ENCODE measurements around the gene TMEM86B. TPM values are rescaled to one million over a fixed set of nuclear protein-coding genes. Genes with fewer than 3 reads are reported as not detected.

The TMEM86B gene
- total RNA-seq, 1 donor from 2014 or later, result 2.9 TPM

DNA sequence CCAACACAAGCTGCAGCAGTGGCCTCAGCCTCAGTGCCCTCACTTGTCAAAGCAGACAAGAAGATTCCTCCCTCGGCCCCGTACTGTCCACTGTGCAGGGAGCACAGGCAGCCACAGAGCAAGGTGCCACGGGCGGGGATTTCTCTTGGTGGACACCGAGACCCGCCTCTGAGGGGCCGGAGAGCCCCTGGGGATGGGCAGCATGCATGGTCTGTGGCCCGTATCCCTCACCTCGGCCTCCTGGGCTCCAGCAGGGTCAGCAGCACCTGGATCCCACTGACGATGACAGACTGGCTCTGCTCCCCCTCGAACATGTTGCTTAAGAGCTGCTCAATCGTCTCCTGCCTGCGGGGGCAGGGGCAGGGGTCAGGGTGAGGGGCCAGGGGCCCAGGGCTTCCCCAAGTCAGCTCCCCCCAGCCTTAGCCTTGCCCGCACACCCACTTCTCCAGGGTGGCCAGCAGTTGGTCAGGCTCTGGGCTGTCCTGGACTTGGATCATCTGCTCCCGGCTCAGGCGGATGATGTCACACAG lies 13.4 kb upstream of the TMEM86B start:
- Histone ChIP-seq H3K27ac (no peak overlapping the region), H3K36me3 (peaks cover 0 to 92% of the 10 kb centered on the region in 2 donors), H3K4me3 (no peak overlapping the region), H3K9me3 (no peaks in the 10 kb centered on the region), H3K27me3 (no peaks in the 10 kb centered on the region), H3K4me1 (no peaks in the 10 kb centered on the region)
- intact Hi-C loops (cut with DNase I), result no loop called here
- TF ChIP-seq POLR2AphosphoS5 (IDR thresholded peaks at IDR 0.05; ENCODE audit: insufficient read depth in 1 of 2, low read depth in 1 of 2), result no peak
- TF ChIP-seq, protein P1, sequence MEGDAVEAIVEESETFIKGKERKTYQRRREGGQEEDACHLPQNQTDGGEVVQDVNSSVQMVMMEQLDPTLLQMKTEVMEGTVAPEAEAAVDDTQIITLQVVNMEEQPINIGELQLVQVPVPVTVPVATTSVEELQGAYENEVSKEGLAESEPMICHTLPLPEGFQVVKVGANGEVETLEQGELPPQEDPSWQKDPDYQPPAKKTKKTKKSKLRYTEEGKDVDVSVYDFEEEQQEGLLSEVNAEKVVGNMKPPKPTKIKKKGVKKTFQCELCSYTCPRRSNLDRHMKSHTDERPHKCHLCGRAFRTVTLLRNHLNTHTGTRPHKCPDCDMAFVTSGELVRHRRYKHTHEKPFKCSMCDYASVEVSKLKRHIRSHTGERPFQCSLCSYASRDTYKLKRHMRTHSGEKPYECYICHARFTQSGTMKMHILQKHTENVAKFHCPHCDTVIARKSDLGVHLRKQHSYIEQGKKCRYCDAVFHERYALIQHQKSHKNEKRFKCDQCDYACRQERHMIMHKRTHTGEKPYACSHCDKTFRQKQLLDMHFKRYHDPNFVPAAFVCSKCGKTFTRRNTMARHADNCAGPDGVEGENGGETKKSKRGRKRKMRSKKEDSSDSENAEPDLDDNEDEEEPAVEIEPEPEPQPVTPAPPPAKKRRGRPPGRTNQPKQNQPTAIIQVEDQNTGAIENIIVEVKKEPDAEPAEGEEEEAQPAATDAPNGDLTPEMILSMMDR (IDR thresholded peaks at IDR 0.05), result no peak
- no peak for TF ChIP-seq POLR2A (IDR thresholded peaks at IDR 0.05)
- DNase-seq (ENCODE audit: extremely low spot score in 2 of 2), result no peak

DNA sequence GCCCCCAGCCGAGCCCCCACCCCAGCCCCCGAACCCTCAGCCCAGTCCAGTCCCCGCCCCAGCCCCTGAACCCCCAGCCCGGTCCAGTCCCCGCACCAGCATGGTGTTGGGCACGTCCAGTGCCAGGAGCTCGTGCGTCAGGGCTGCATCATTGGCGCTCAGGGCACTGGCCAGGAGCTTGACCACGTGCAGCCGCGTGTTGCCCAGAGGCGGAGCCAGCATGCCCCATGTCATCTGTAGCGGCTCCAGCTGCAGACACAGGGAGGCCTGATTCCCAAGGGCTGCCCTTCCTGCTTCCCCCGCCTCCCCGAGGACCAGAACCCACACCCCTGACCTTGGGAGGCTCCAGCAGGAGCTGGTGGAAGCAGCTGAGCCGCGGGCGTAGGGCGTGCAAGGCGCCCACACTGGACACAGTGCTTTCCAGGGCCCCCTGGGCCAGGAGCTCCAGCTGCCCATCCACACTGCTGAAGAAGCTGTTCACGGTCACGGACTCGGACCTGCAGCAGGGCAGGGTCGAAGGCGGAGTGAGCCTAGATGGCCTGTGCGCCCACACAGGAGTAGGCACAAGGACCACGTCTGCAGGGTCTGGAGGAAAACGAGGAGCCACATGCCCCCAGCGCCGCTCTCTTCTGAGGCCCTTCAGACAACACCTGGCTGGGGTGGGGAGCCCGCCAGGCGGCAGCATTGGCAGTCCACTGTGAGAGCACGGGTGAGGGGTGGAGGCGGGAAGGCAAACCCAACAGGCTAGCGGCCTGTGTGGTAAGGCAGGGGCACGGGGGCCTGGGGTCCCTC lies 12.8 kb upstream of the TMEM86B start:
- intact Hi-C loops (cut with DNase I), result no loop called here

DNA sequence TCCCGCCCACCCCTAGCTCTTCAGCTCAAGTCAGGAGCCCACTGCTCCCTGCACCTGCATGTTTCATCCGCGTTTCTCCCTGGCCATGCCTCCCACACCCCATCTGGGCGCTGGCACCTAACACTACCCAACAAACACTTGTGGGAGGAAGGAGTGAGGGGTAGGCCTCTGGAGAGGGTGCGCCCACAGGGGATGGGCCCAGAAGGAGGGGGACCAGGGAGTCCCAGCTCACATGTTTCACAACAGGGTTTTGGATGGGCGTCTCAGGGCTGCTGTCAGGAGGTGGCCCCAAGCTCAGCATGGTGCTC lies 12.1 kb upstream of the TMEM86B start:
- Histone ChIP-seq H3K36me3 (peaks cover 0 to 92% of the 10 kb centered on the region in 2 donors), H3K9me3 (no peaks in the 10 kb centered on the region), H3K4me3 (no peak overlapping the region), H3K27ac (no peak overlapping the region), H3K27me3 (no peaks in the 10 kb centered on the region), H3K4me1 (no peaks in the 10 kb centered on the region)
- no peak for TF ChIP-seq POLR2A (IDR thresholded peaks at IDR 0.05)
- no peak for TF ChIP-seq POLR2AphosphoS5 (IDR thresholded peaks at IDR 0.05; ENCODE audit: insufficient read depth in 1 of 2, low read depth in 1 of 2)
- TF ChIP-seq, protein P1 (IDR thresholded peaks at IDR 0.05), result no peak
- no peak for DNase-seq (ENCODE audit: extremely low spot score in 2 of 2)
- intact Hi-C loops (cut with DNase I), result no loop called here

More for the DNA sequence above, 12.8 kb upstream of the TMEM86B start:
- DNase-seq (ENCODE audit: extremely low spot score in 2 of 2), result no peak
- Histone ChIP-seq H3K9me3 (no peaks in the 10 kb centered on the region), H3K4me3 (no peak overlapping the region), H3K27ac (no peak overlapping the region), H3K4me1 (no peaks in the 10 kb centered on the region), H3K27me3 (no peaks in the 10 kb centered on the region), H3K36me3 (peaks cover 0 to 92% of the 10 kb centered on the region in 2 donors)
- TF ChIP-seq, protein P1 (IDR thresholded peaks at IDR 0.05), result no peak
- TF ChIP-seq POLR2AphosphoS5 (IDR thresholded peaks at IDR 0.05; ENCODE audit: insufficient read depth in 1 of 2, low read depth in 1 of 2) (no peak), POLR2A (IDR thresholded peaks at IDR 0.05) (no peak)

DNA sequence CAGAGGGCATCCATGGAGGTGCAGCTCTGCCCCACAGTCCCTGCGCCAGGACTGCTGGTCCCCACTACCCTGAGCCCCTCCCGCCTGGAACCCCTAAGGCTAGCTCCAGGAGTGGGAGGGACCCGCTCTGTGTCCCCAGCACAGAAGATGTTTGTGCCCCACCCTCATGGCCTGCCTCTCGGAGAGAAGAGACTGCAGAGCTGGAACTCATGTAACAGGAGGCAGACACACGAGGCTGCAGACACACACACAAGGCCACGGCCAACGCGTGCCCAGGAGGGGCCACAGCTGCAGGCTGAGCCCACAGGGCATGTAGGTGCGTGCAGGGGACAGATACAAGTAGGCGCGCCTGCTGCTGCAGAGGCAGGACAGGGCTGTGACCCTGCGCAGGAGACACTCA lies 10.4 kb upstream of the TMEM86B start:
- no peak overlapping the region for H3K27ac ChIP-seq
- H3K4me1 ChIP-seq, result no peaks in the 10 kb centered on the region
- H3K9me3 ChIP-seq, result no peaks in the 10 kb centered on the region
- no peak for TF ChIP-seq POLR2AphosphoS5 (IDR thresholded peaks at IDR 0.05; ENCODE audit: insufficient read depth in 1 of 2, low read depth in 1 of 2)
- no peak overlapping the region for H3K4me3 ChIP-seq
- no peak for DNase-seq (ENCODE audit: extremely low spot score in 2 of 2)
- peaks cover 0 to 86% of the 10 kb centered on the region in 2 donors for H3K36me3 ChIP-seq
- no peaks in the 10 kb centered on the region for H3K27me3 ChIP-seq
- intact Hi-C loops (cut with DNase I), result no loop called here

DNA sequence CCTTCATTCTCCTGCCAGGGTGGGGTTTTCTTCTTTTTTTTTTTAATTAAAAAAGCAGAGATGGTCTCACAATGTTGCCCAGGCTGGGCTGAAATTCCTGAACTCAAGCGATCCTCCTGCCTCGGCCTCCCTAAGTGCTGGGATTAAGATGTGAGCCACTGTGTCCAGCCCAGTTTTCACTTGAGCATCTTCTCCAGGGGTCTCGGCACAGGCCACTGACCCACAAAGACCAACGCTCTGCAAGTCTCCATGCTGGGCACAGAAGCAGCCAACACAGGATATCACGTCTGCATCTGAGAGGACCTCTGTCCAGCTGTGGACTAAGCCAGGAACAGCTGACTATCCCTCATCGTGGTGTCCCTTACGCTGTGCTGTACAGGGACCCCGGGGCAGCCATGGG lies 9.5 kb upstream of the TMEM86B start:
- Histone ChIP-seq H3K4me3 (no peak overlapping the region), H3K27ac (no peak overlapping the region), H3K4me1 (no peaks in the 10 kb centered on the region), H3K36me3 (peaks cover 0 to 86% of the 10 kb centered on the region in 2 donors), H3K27me3 (no peaks in the 10 kb centered on the region), H3K9me3 (no peaks in the 10 kb centered on the region)
- TF ChIP-seq POLR2A (IDR thresholded peaks at IDR 0.05) (no peak), POLR2AphosphoS5 (IDR thresholded peaks at IDR 0.05; ENCODE audit: insufficient read depth in 1 of 2, low read depth in 1 of 2) (no peak)
- TF ChIP-seq, protein P1 (IDR thresholded peaks at IDR 0.05), result no peak
- DNase-seq (ENCODE audit: extremely low spot score in 2 of 2), result no peak
- intact Hi-C loops (cut with DNase I), result no loop called here

All from vagina (tissue), 2 donors.